HG02623 (cell line): ENCODE results near the gene NAMPT.

ENCODE experiments used
- ATAC-seq: cut with Tn5 transposase; IDR thresholded peaks from one replicate; pipeline ENCODE4 v1.9.1; 2021; ENCODE audit warnings: moderate library complexity; ENCODE audit not compliant: unreplicated experiment

NAMPT gene

GRCh38 chr7:106277976-106278375 is 6.8 kb downstream of the NAMPT start:
- ATAC-seq, result no peak

- ATAC-seq, result no peak
Measured at GRCh38 chr7:106276513-106276912, 8.3 kb downstream of the NAMPT start.

GRCh38 chr7:106273009-106273668 is 11.6 kb downstream of the NAMPT start:
- no peak for ATAC-seq

GRCh38 chr7:106270122-106270977 is 14.4 kb downstream of the NAMPT start:
- ATAC-seq, result no peak

- no peak for ATAC-seq
Measured at GRCh38 chr7:106269254-106269961, 15.4 kb downstream of the NAMPT start.

- no peak for ATAC-seq
Measured at GRCh38 chr7:106265133-106265532, 19.6 kb downstream of the NAMPT start.

- ATAC-seq, result no peak
Measured at GRCh38 chr7:106262221-106262881, 22.4 kb downstream of the NAMPT start.

GRCh38 chr7:106260136-106260561 is 24.6 kb downstream of the NAMPT start:
- ATAC-seq, result no peak

- no peak for ATAC-seq
Measured at GRCh38 chr7:106258789-106259188, 26.0 kb downstream of the NAMPT start.

GRCh38 chr7:106257752-106258151 is 27.0 kb downstream of the NAMPT start:
- ATAC-seq, result no peak

- ATAC-seq, result no peak
Measured at GRCh38 chr7:106256144-106256543, 28.6 kb downstream of the NAMPT start.

- ATAC-seq, result no peak
Measured at GRCh38 chr7:106255246-106255645, 29.5 kb downstream of the NAMPT start.

GRCh38 chr7:106254525-106255116 is 30.2 kb downstream of the NAMPT start:
- ATAC-seq, result no peak

- no peak for ATAC-seq
Measured at GRCh38 chr7:106252568-106252967, 32.2 kb downstream of the NAMPT start.

GRCh38 chr7:106249488-106249887 is 35.3 kb downstream of the NAMPT start:
- ATAC-seq, result no peak

- ATAC-seq, result no peak
Measured at GRCh38 chr7:106248600-106248999, 36.2 kb downstream of the NAMPT start.

GRCh38 chr7:106247841-106248240 is 36.9 kb downstream of the NAMPT start:
- ATAC-seq, result no peak

- ATAC-seq, result no peak
Measured at GRCh38 chr7:106246902-106247711, 37.7 kb downstream of the NAMPT start.

GRCh38 chr7:106243893-106244292 is 40.9 kb downstream of the NAMPT start:
- ATAC-seq, result no peak

GRCh38 chr7:106239406-106239805 is 45.4 kb downstream of the NAMPT start:
- no peak for ATAC-seq
